Fibroblast of skin of right quadriceps (primary cell): ENCODE data around the gene HMMR.

Experiments
- DNase-seq: peaks from one replicate; pipeline ENCODE4 v3.0.0-alpha.2; 2013

Gene HMMR

DNA sequence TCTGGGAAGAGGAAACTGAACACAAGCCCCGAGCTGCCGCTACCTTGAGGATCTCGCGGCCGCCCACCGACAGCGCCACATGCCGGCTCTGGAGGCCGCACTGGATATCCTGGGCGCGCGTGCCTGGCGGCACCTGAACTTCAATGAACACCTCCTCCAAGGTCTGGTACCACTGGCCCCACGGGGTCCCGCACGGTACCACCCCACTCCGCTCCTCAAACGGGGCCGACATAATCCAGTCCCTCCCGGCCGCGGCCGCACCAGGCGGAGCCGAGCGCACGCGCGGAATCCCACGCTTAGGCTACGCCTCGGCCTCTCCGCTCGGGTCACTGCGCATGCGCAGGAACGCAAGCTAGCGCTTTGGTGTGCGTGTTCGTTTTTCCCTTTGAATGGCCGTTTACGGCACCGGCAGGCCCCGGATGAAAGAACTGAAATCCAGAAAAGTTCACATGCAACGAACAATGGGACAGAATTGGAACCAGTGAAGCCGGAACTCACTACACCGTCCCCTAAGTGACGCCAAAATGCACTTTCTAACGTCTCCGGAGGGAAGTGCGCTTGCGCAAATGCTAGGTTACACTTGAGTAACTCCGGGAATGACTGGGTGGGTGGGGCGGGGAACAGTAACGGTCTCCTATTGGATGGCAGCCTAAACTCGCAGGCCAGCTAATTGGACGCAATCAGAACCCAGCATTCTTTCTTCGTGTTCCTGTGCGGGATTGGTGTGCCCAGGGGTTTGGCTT, 442 bp upstream of the HMMR start, which contains the start of gene NUDCD2:
NUDCD2 (minus strand) TSS at position 284 of the 743 bp plus-strand sequence; CDS start at position 232, 52 bp downstream.
- peak; percentile 99 for DNase-seq

DNA sequence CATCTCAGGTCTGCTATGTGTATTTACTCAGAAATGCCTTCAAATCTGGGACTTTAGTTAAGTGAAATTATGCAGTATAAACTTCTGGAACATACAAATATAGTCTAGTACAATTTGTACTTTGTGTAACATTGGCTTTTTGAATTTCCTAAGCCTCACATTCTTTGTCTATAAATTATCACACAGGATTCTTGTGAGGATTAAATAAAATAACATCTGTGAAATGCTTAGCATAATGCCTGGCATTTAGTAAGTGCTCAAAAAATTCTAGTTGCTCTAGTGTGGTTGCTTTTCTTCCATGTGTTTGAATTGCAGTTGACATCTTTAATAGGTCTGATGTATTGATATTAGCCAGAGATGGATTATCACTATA, 2.6 kb downstream of the HMMR start:
- DNase-seq: peak; percentile 23

- DNase-seq: no peak
Measured at GRCh38 chr5:163467682-163468081, 7.2 kb downstream of the HMMR start.

DNA sequence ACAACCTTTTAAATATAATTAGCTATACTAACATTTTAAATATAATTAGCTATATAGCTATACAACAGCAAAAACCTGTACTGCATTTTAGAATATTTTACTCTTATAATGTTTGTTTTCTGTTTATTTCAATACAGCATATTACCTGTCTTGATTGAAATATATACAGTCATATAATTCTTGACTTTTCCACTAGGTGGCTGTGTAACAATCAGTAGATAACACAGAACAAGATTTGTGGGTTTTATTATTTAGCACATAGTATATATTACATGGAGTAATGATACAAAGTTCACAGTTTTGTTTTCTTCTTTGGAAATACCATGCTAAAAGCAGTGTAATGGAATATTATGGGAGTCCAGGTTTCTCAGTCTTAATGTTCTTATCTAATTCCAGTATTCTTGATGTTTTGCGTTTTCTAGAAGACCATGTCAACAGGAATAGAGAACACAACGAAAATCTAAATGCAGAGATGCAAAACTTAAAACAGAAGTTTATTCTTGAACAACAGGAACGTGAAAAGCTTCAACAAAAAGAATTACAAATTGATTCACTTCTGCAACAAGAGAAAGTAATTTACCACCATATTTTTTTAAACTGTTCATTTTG, 13.3 kb downstream of the HMMR start:
- DNase-seq: no peak

GRCh38 chr5:163475411-163475810, 15.0 kb downstream of the HMMR start:
- no peak for DNase-seq

- DNase-seq: no peak
Measured at GRCh38 chr5:163478126-163478981, 17.9 kb downstream of the HMMR start.

GRCh38 chr5:163478982-163479271, 18.5 kb downstream of the HMMR start:
- no peak for DNase-seq

GRCh38 chr5:163489055-163489744, 28.8 kb downstream of the HMMR start:
- peak; percentile 25 for DNase-seq

- no peak for DNase-seq
Measured at GRCh38 chr5:163489745-163490075, 29.3 kb downstream of the HMMR start.

DNA sequence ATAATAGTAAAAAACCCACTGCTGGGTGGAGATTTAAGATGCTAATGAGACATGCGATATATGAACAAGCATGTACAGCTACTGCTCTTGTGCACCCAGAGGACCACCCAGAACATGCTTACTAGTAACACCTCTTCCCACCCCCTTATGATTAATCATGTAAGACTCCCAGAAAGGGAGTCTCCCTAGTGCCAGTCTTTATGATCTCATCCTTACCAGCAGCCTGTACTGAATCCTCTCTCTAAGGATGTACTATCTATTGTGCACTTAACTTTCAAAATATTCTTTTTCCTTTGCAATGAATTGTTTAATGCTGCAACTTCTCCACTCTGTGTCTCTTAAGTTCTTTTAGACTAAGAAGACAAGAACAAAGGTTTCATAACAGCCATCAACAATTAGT, 35.9 kb downstream of the HMMR start:
- peak; percentile 48 for DNase-seq

- no peak for DNase-seq
Measured at GRCh38 chr5:163497315-163497714, 36.9 kb downstream of the HMMR start.

- DNase-seq: peak; percentile 45
Measured at GRCh38 chr5:163498886-163499285, 38.5 kb downstream of the HMMR start.

DNA sequence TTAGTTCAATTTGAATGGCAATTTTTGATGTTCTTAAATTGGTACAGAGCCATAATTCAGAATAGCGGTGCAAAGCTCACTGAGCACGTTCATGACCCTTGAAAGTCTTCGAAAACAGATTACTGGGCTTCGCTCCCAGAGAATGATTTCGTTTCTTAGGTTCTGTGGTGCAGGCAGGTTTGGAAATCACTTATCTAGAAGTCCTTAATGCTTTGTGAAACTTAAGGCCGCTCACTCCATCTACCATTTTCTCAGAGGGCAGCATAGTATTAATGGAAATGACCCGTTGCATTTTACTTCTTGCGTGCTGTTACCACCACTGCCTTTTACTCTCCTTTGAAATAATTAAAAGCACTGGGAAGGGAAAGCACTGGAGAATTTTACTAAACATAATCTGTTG, 42.1 kb downstream of the HMMR start:
- no peak for DNase-seq

DNA sequence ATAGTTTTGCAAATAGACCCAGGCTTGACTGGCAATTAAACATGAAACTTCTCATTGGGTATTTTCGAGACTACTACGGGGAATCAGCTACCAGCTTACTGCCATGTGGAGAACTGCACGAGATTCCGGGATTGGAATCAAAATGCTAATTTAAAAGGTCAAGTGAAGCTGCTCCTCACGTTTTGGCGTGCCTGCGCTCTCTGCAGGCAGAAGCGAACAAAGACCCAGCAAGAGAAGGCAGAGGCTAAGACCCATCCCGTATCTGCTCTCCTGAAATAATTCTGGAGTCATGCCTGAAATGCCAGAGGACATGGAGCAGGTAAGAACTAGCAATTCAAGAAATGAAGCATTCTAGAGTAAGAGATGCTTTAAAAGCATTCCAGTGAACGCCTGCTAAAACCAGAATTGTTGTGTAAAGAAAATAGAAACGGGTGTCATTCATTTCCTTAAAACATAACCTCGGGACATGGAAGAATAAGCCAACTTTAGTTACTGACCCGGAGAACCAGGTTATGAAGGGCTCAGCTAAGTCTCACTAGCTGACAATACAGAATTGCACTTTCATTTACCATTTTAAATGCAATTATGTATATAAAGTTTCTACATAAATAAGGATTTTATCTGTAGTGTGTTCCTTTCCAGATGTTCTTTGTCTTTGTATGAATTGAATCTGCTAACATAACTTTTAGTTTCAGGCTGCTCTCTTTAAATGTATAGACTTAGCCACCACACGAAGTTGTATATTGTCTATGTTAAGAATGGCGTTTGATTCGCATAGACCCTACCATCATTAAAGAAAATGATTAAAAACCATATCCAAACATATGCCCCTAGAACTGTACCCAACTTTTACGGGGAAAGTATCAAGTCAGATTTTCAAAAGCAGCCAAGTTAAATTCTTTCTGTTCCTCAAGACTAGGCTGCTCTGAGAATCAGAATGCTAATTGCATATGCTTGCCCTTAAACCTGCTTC, 43.0 kb downstream of the HMMR start:
- DNase-seq: peak; percentile 85

GRCh38 chr5:163504079-163504931, 43.9 kb downstream of the HMMR start:
- DNase-seq: peak; percentile 59

DNA sequence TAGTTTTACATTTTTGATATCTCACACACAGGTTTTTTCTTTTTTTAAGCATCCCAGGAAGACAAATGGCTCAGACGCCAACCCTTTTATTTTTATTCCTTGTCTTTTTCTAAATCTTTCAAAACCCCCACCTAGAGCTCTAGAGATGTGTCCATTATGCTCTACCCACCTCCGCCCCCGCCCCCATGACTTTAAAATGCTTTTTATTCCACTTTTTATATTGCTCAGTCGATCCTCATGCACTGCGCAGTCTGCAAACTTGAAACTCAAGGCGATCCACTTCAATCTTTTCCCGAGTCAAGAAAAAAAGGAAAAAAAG, 44.6 kb downstream of the HMMR start:
- no peak for DNase-seq

DNA sequence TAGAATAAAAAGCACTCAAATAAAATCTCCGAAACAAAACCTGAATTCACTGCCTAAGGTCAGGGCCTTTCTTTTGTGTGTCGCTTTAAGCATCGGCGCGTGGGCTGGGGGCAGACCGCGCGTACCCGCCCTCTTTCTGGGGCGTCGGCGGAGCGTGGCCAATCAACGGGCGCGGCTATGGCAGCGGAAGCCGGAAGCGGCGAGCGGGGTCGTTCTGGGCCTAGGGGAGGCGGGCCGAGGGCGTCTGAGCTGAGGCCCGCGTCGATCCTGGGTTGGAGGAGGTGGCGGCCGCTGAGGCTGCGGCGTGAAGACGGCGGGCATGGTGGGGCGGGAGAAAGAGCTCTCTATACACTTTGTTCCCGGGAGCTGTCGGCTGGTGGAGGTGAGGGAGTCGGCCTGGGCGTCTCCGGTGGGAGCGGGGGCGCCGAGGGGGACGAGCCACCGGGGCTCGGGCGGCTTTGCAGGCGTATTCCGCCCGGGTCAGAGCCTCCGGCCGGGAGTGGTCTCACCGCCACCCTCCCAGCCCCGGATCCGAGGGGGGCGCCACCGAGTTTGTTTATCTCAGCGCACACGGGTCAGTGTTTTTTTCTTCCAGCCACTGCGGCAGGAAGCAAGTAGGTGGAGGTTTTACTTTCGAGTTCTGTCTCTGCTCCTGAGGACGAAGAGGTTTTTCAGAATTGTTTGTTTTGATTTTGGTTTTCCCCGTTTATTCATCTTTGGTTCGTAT, 45.1 kb downstream of the HMMR start, which contains the start of gene MAT2B:
MAT2B (plus strand) TSS at position 252 of the 727 bp plus-strand sequence; CDS start at position 320, 68 bp downstream.
- DNase-seq: peak; percentile 94

GRCh38 chr5:163506095-163506457, 45.6 kb downstream of the HMMR start:
- no peak for DNase-seq

GRCh38 chr5:163506726-163507125, 46.3 kb downstream of the HMMR start:
- peak; percentile 31 for DNase-seq

DNA sequence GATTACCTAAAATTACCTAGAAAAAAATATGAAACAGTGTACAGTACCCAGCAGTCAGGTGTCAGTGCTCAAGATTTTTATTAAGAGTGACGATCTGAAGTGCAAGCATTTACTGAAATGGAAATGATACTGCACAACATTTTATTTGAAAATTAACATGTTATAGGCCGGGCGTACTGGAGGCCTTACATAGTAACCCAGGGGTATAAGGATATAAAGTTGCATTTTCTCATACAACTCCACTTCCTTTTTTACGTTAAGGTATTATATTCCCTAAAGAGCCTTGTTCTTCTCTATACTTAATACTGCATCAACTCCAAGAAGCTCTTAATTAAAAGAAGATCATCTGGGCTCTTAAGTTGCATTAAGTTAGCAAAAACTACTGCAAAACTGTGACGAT, 48.3 kb downstream of the HMMR start:
- no peak for DNase-seq
